HepG2 (cell line): ENCODE results near the gene GPR55. TPM values are rescaled to one million over a fixed set of nuclear protein-coding genes. Genes with fewer than 3 reads are reported as not detected.

Experiments used
- ATAC-seq: fragments of 200-7000 bp; cut with Tn5 transposase; 3 replicates; pipeline ENCODE4 v1.9.1; 2020; ENCODE audit warnings: mild to moderate bottlenecking, moderate library complexity
- BruUV-seq: library from RNA; stranded (reverse); fragments of 400-500 nt; replicated peaks from 2 replicates; lab custom pipeline; 2021; lab: Mats Ljungman, UMichigan
- CTCF ChIA-PET: fragments of 300-600 bp; formaldehyde crosslinking; extraction: SDS; loops from one replicate; lab custom pipeline; 2021; ENCODE audit warnings: low total read pairs, inconsistent platforms, low intra/inter-chr PET ratio; lab: Yijun Ruan, JAX
- POLR2A ChIA-PET: fragments of 350-600 bp; sonication (Branson Sonifier 250); formaldehyde crosslinking; loops from one replicate; lab custom pipeline; 2020; ENCODE audit warnings: antibody characterized with exemption, inconsistent platforms; lab: Yijun Ruan, JAX
- DNase-seq: peaks from one replicate; pipeline ENCODE4 v3.0.0-alpha.2; 2015; ENCODE audit warnings: low spot score
- FAIRE-seq: peaks from 3 replicates; lab custom pipeline; 2011; peaks lifted over from hg19 to GRCh38; lab: Jason Lieb, UNC
- H2AFZ ChIP-seq: one replicate; pipeline ENCODE4 v1.6.1; 2011; ENCODE audit warnings: low read length, inconsistent platforms
- H3K27ac ChIP-seq: fragments of 300-600 bp; 3 replicates; pipeline ENCODE4 v1.8.0; 2011; ENCODE audit warnings: mixed run types, mild to moderate bottlenecking, mixed read lengths, low read length, inconsistent platforms; ENCODE audit not compliant: insufficient read depth; ENCODE audit errors: extremely low read length
- H3K27me3 ChIP-seq, 2 experiments: fragments of 200-600 bp in 1 of 2; 2 replicates in 1 of 2; 3 replicates in 1 of 2; pipeline versions ENCODE4 v1.6.0 to v1.8.0; 2011; ENCODE audit warnings: low read length in 2 of 2, mild to moderate bottlenecking in 2 of 2, moderate library complexity in 2 of 2, inconsistent platforms in 1 of 2; ENCODE audit not compliant: insufficient read depth in 2 of 2, control insufficient read depth in 1 of 2
- H3K36me3 ChIP-seq, 2 experiments: fragments of 200-600 bp in 1 of 2; replicated peaks in 1 of 2; 2 replicates in 1 of 2; 3 replicates in 1 of 2; pipeline versions ENCODE4 v1.5.1 to v1.8.0; 2011; ENCODE audit warnings: low read length in 2 of 2, inconsistent platforms in 1 of 2; ENCODE audit not compliant: insufficient read depth in 2 of 2, control insufficient read depth in 1 of 2
- H3K4me1 ChIP-seq: 2 replicates; pipeline ENCODE4 v1.5.1; 2012; ENCODE audit warnings: low read length, inconsistent platforms; ENCODE audit not compliant: insufficient read depth
- H3K4me2 ChIP-seq: 2 replicates; pipeline ENCODE4 v1.6.0; 2011; ENCODE audit warnings: low read depth, low read length, inconsistent platforms
- H3K4me3 ChIP-seq, 3 experiments: fragments of 200-600 bp in 1 of 3; sonication (generic), shearing (Covaris generic) in 1 of 3; replicated peaks in 1 of 3; 2 replicates each; pipeline ENCODE4 v1.5.1; 2011 to 2016; ENCODE audit warnings: low read length in 3 of 3, inconsistent platforms in 2 of 3, low read depth in 2 of 3, mild to moderate bottlenecking in 2 of 3, control low read depth in 1 of 3, mixed read lengths in 1 of 3; ENCODE audit not compliant: insufficient read depth in 1 of 3
- H3K79me2 ChIP-seq: one replicate; pipeline ENCODE4 v1.6.1; 2011; ENCODE audit warnings: low read length, inconsistent platforms; ENCODE audit not compliant: insufficient read depth
- H3K9ac ChIP-seq: 2 replicates; pipeline ENCODE4 v1.6.0; 2011; ENCODE audit warnings: mild to moderate bottlenecking, low read depth, low read length, inconsistent platforms; ENCODE audit not compliant: insufficient read depth
- H3K9me3 ChIP-seq: 2 replicates; pipeline ENCODE4 v1.5.1; 2012; ENCODE audit warnings: mild to moderate bottlenecking, low read length
- H4K20me1 ChIP-seq: 2 replicates; pipeline ENCODE4 v1.6.0; 2011; ENCODE audit warnings: inconsistent platforms, mild to moderate bottlenecking, low read length, moderate library complexity; ENCODE audit not compliant: insufficient read depth
- ATF7-NPFF ChIP-seq: sonication (generic); formaldehyde crosslinking; IDR thresholded peaks from 2 replicates; pipeline ENCODE4 v1.8.1; 2023; ENCODE audit warnings: mild to moderate bottlenecking, low read depth, missing genetic modification reagents, moderate library complexity
- BHLHE40 ChIP-seq: IDR thresholded peaks from 2 replicates; pipeline ENCODE4 v1.6.1; 2011; ENCODE audit warnings: low read length, improper control_type of control experiment
- BORCS8-MEF2B ChIP-seq: sonication (generic); formaldehyde crosslinking; IDR thresholded peaks from 2 replicates; pipeline ENCODE4 v1.8.0; 2022; ENCODE audit warnings: mild to moderate bottlenecking, missing genetic modification reagents
- CREBL2 ChIP-seq: sonication (generic); formaldehyde crosslinking; IDR thresholded peaks from 2 replicates; pipeline ENCODE4 v1.8.1; 2023; ENCODE audit warnings: missing genetic modification reagents, mild to moderate bottlenecking, borderline replicate concordance
- JUN ChIP-seq: sonication (generic); formaldehyde crosslinking; IDR thresholded peaks from 2 replicates; pipeline ENCODE4 v1.4.0; 2020; ENCODE audit warnings: mild to moderate bottlenecking, missing genetic modification reagents
- KDM1A ChIP-seq: IDR thresholded peaks from 2 replicates; pipeline ENCODE4 v1.6.1; 2016; ENCODE audit warnings: missing compliant biosample characterization
- MAF1 ChIP-seq: sonication (generic); formaldehyde crosslinking; IDR thresholded peaks from 2 replicates; pipeline ENCODE4 v1.5.0; 2020; ENCODE audit warnings: missing genetic modification reagents, borderline replicate concordance
- RELA ChIP-seq: sonication (generic); formaldehyde crosslinking; IDR thresholded peaks from 2 replicates; pipeline ENCODE4 v1.4.0; 2020; ENCODE audit warnings: missing genetic modification reagents
- SP140L ChIP-seq: sonication (generic); formaldehyde crosslinking; IDR thresholded peaks from 2 replicates; pipeline ENCODE4 v1.4.0; 2020; ENCODE audit warnings: missing genetic modification reagents, borderline replicate concordance
- TCF12 ChIP-seq, 2 experiments: fragments of 450-650 bp in 1 of 2; sonication (generic) in 1 of 2; formaldehyde crosslinking in 1 of 2; IDR thresholded peaks; 2 replicates each; pipeline versions ENCODE4 v1.6.1 to v1.8.0; 2017 to 2022; ENCODE audit warnings: antibody characterized with exemption in 1 of 2, mild to moderate bottlenecking in 1 of 2, missing genetic modification reagents in 1 of 2, moderate library complexity in 1 of 2
- TMF1 ChIP-seq: sonication (generic); formaldehyde crosslinking; IDR thresholded peaks from 2 replicates; pipeline ENCODE4 v1.8.1; 2022; ENCODE audit warnings: low read depth, missing genetic modification reagents
- TOPORS ChIP-seq: sonication (generic); formaldehyde crosslinking; IDR thresholded peaks from 2 replicates; pipeline ENCODE4 v1.8.0; 2023; ENCODE audit warnings: mild to moderate bottlenecking, missing genetic modification reagents
- ZFP91 ChIP-seq: sonication (generic); formaldehyde crosslinking; IDR thresholded peaks from 2 replicates; pipeline ENCODE4 v1.9.0; 2022; ENCODE audit warnings: missing genetic modification reagents, mild to moderate bottlenecking, borderline replicate concordance
- ZNF331 ChIP-seq: sonication (generic); formaldehyde crosslinking; IDR thresholded peaks from 2 replicates; pipeline ENCODE4 v1.4.0; 2020; ENCODE audit warnings: missing genetic modification reagents
- ZNF34 ChIP-seq: sonication (generic); formaldehyde crosslinking; IDR thresholded peaks from 2 replicates; pipeline ENCODE4 v1.4.0; 2020; ENCODE audit warnings: mild to moderate bottlenecking, missing genetic modification reagents, borderline replicate concordance
- ZNF44 ChIP-seq: sonication (generic); formaldehyde crosslinking; IDR thresholded peaks from 2 replicates; pipeline ENCODE4 v1.5.1; 2020; ENCODE audit warnings: mild to moderate bottlenecking, missing genetic modification reagents
- WGBS: methylation state at CpG from one replicate; pipeline ENCODE4 v1.1.6; 2017; ENCODE audit warnings: low lambda C conversion rate; 5-methylcytosine and 5-hydroxymethylcytosine counted together
- in situ Hi-C: cut with HindIII; loops from 2 replicates; pipeline ENCODE4 v1.10.0; 2017; ENCODE audit warnings: low pct_unique_long_range_greater_than_20kb; ENCODE audit not compliant: extremely low pct_ligation_motif_present
- intact Hi-C: fragments of 100-400 bp; cut with micrococcal nuclease; formaldehyde crosslinking; loops from one replicate; pipeline ENCODE4 v1.10.0; 2022; ENCODE audit not compliant: unreplicated experiment
- polyA plus RNA-seq, 8 experiments: library from polyadenylated mRNA; depleted of rRNA in 3 of 8; stranded (reverse) in 7 of 8; unstranded in 1 of 8; fragments of >200 nt; fragmentation: Illumina TruSeq in 4 of 8; extraction: Trizol in 4 of 8; gene quantifications; 2 replicates each; pipeline versions ENCODE4 v1.2.1 to v1.2.3, GENCODE V29; 2011 to 2016; ENCODE audit warnings: low read depth in 4 of 8, missing spikeins in 1 of 8, mixed read lengths in 1 of 8; ENCODE audit not compliant: insufficient read depth in 1 of 8
- total RNA-seq, 5 experiments: library from RNA; depleted of rRNA; stranded (reverse); fragments of >200 nt; fragmentation: Illumina TruSeq; extraction: Trizol; gene quantifications; 2 replicates each; pipeline ENCODE4 v1.2.3, GENCODE V29; 2016; ENCODE audit warnings: low read depth in 1 of 5

GPR55 gene
- total and polyA plus RNA-seq, 2 of the 13 experiments (the other 11 are each of a cell fraction or from before 2014, with no cell fraction given) = not detected

- TF ChIP-seq ZFP91 (CRISPR knock-in tag) (no peak), TCF12 (IDR thresholded peaks at IDR 0.05) (no peak), TCF12 (CRISPR knock-in tag; IDR thresholded peaks at IDR 0.05) (no peak)
Measured at GRCh38 chr2:230871361-230872150, 53.5 kb downstream of the GPR55 start (continued).

GRCh38 chr2:230870544-230871360 lies 54.3 kb downstream of the GPR55 start:
- H3K9ac ChIP-seq = no peak overlapping the region
- FAIRE-seq = no peak
- WGBS = 86% methylated on average over 17 of the region's 18 CpGs
- no TSS peak for BruUV-seq
- DNase-seq = no peak
- H3K4me2 ChIP-seq = no peak overlapping the region
- peaks cover 9% of the 10 kb centered on the region; the same call in 1 of the 2 replicates for H4K20me1 ChIP-seq
- H3K27me3 ChIP-seq = no peaks in the 10 kb centered on the region
- no peaks in the 10 kb centered on the region for H3K9me3 ChIP-seq
- H3K4me1 ChIP-seq = peaks cover 22% of the 10 kb centered on the region
- H3K79me2 ChIP-seq = no peaks in the 10 kb centered on the region
- H3K36me3 ChIP-seq = peaks cover under 1 to 10% of the 10 kb centered on the region in 2 experiments; a peak in 2 of 5 replicates
- no peak overlapping the region for H2AFZ ChIP-seq
- H3K4me3 ChIP-seq = no peak overlapping the region
- intact Hi-C loops = no loop called here
- POLR2A ChIA-PET = no interaction called here
- in situ Hi-C loops = no loop called here
- CTCF ChIA-PET = no interaction called here
- H3K27ac ChIP-seq = no peak overlapping the region
- ATAC-seq = no peak
- TF ChIP-seq RELA (CRISPR knock-in tag) = no peak
- no peak for TF ChIP-seq ATF7-NPFF (CRISPR knock-in tag)
- TF ChIP-seq CREBL2 (CRISPR knock-in tag) = no peak
- TF ChIP-seq TOPORS (CRISPR knock-in tag) = no peak
- TF ChIP-seq BORCS8-MEF2B (CRISPR knock-in tag) = no peak
- no peak for TF ChIP-seq TMF1
- TF ChIP-seq MAF1 = no peak
- TF ChIP-seq ZNF331 (CRISPR knock-in tag) = no peak
- no peak for TF ChIP-seq BHLHE40
- TF ChIP-seq JUN = no peak
- TF ChIP-seq ZNF44 (CRISPR knock-in tag) = no peak
- no peak for TF ChIP-seq ZNF34 (CRISPR knock-in tag)
- TF ChIP-seq SP140L = no peak
- no peak for TF ChIP-seq KDM1A (CRISPR knock-in tag)
